H9 (cell line): Measurements from ENCODE around the gene EED. TPM values are rescaled to one million over a fixed set of nuclear protein-coding genes. Genes with fewer than 3 reads are reported as not detected.

Experiments
- DNase-seq: peaks from one replicate; pipeline ENCODE4 v3.0.0-alpha.2; 2017
- H2AFZ ChIP-seq: one replicate; pipeline ENCODE4 v1.6.1; 2013; ENCODE audit warnings: mild to moderate bottlenecking, low read length, control low read depth, moderate library complexity
- H2AK5ac ChIP-seq: 2 replicates; pipeline ENCODE4 v1.6.1; 2013; ENCODE audit warnings: low read length, control low read depth, mixed read lengths; ENCODE audit not compliant: insufficient read length
- H2BK120ac ChIP-seq: one replicate; pipeline ENCODE4 v1.6.1; 2013; ENCODE audit warnings: low read depth, mild to moderate bottlenecking, low read length, control low read depth, inconsistent platforms; ENCODE audit not compliant: poor library complexity, severe bottlenecking
- H2BK12ac ChIP-seq: 2 replicates; pipeline ENCODE4 v1.6.1; 2013; ENCODE audit warnings: low read length, control low read depth, mixed read lengths, low read depth; ENCODE audit not compliant: insufficient read length
- H2BK15ac ChIP-seq: 2 replicates; pipeline ENCODE4 v1.6.1; 2013; ENCODE audit warnings: low read depth, low read length, control low read depth
- H2BK20ac ChIP-seq: one replicate; pipeline ENCODE4 v1.6.1; 2013; ENCODE audit warnings: low read depth, mild to moderate bottlenecking, low read length, control low read depth, inconsistent platforms; ENCODE audit not compliant: poor library complexity, severe bottlenecking
- H2BK5ac ChIP-seq: 2 replicates; pipeline ENCODE4 v1.6.1; 2013; ENCODE audit warnings: low read length, control low read depth, mixed read lengths; ENCODE audit not compliant: insufficient read length
- H3K14ac ChIP-seq: 2 replicates; pipeline ENCODE4 v1.6.1; 2013; ENCODE audit warnings: low read length, control low read depth; ENCODE audit not compliant: insufficient read depth
- H3K18ac ChIP-seq: 2 replicates; pipeline ENCODE4 v1.6.1; 2013; ENCODE audit warnings: low read depth, mild to moderate bottlenecking, mixed read lengths, low read length, control low read depth; ENCODE audit not compliant: insufficient read length
- H3K23ac ChIP-seq: 2 replicates; pipeline ENCODE4 v1.6.1; 2013; ENCODE audit warnings: low read length, control low read depth, mixed read lengths, low read depth; ENCODE audit not compliant: insufficient read length
- H3K23me2 ChIP-seq: 2 replicates; pipeline ENCODE4 v1.6.1; 2013; ENCODE audit warnings: low read depth, mild to moderate bottlenecking, mixed read lengths, low read length, control low read depth; ENCODE audit not compliant: insufficient read length, poor library complexity, severe bottlenecking
- H3K27ac ChIP-seq: 2 replicates; pipeline ENCODE4 v1.5.1; 2013; ENCODE audit warnings: low read length, control low read depth, mixed read lengths, low read depth; ENCODE audit not compliant: insufficient read length
- H3K27me3 ChIP-seq: 2 replicates; pipeline ENCODE4 v1.6.1; 2013; ENCODE audit warnings: low read length, control low read depth, inconsistent platforms; ENCODE audit not compliant: insufficient read depth
- H3K4ac ChIP-seq: 2 replicates; pipeline ENCODE4 v1.6.1; 2013; ENCODE audit warnings: low read depth, mild to moderate bottlenecking, control low read depth, inconsistent platforms, low read length, moderate library complexity
- H3K4me1 ChIP-seq: 2 replicates; pipeline ENCODE4 v1.6.1; 2013; ENCODE audit warnings: low read length, control low read depth, inconsistent platforms; ENCODE audit not compliant: insufficient read depth
- H3K4me2 ChIP-seq: 2 replicates; pipeline ENCODE4 v1.6.1; 2013; ENCODE audit warnings: low read length, control low read depth, mixed read lengths; ENCODE audit not compliant: insufficient read length, insufficient read depth
- H3K56ac ChIP-seq: 2 replicates; pipeline ENCODE4 v1.6.1; 2013; ENCODE audit warnings: low read depth, mild to moderate bottlenecking, mixed read lengths, low read length, control low read depth; ENCODE audit not compliant: insufficient read length
- H3K79me1 ChIP-seq: 2 replicates; pipeline ENCODE4 v1.6.1; 2013; ENCODE audit warnings: low read depth, mild to moderate bottlenecking, moderate library complexity, low read length, control low read depth, inconsistent platforms; ENCODE audit not compliant: insufficient read depth, poor library complexity, severe bottlenecking
- H3K79me2 ChIP-seq: 2 replicates; pipeline ENCODE4 v1.6.1; 2013; ENCODE audit warnings: low read length, control low read depth, inconsistent platforms; ENCODE audit not compliant: insufficient read depth
- H3K9ac ChIP-seq: 2 replicates; pipeline ENCODE4 v1.6.1; 2013; ENCODE audit warnings: low read length, control low read depth, mixed read lengths; ENCODE audit not compliant: insufficient read length; ENCODE audit errors: extremely low read depth
- H3K9me3 ChIP-seq: one replicate; pipeline ENCODE4 v1.6.1; 2013; ENCODE audit warnings: low read depth, low read length, inconsistent platforms; ENCODE audit not compliant: control insufficient read depth
- H3T11ph ChIP-seq: one replicate; pipeline ENCODE4 v1.6.1; 2013; ENCODE audit warnings: mild to moderate bottlenecking, low read length, control low read depth, inconsistent platforms
- H4K20me1 ChIP-seq: one replicate; pipeline ENCODE4 v1.6.1; 2013; ENCODE audit not compliant: control insufficient read depth, insufficient read length, insufficient read depth
- H4K5ac ChIP-seq: 2 replicates; pipeline ENCODE4 v1.6.1; 2013; ENCODE audit warnings: low read depth, mild to moderate bottlenecking, mixed read lengths, low read length, control low read depth; ENCODE audit not compliant: insufficient read length
- H4K8ac ChIP-seq: replicated peaks from 2 replicates; pipeline ENCODE4 v1.6.1; 2013; ENCODE audit warnings: low read length, control low read depth, mixed read lengths, low read depth; ENCODE audit not compliant: insufficient read length
- H4K91ac ChIP-seq: 2 replicates; pipeline ENCODE4 v1.6.1; 2013; ENCODE audit warnings: low read depth, mild to moderate bottlenecking, moderate library complexity, mixed read lengths, low read length, control low read depth; ENCODE audit not compliant: insufficient read length
- H3K27ac Mint-ChIP-seq, 3 experiments: 2 replicates in 2 of 3; 3 replicates in 1 of 3; pipeline ENCODE4 v1.8.0; 2020 to 2021; ENCODE audit warnings: mixed read lengths in 3 of 3, mild to moderate bottlenecking in 1 of 3, moderate library complexity in 1 of 3
- H3K27me3 Mint-ChIP-seq: 2 replicates; pipeline ENCODE4 v1.8.0; 2021; ENCODE audit warnings: low read depth, mild to moderate bottlenecking, moderate library complexity, mixed read lengths
- H3K36me3 Mint-ChIP-seq, 3 experiments: 2 replicates in 2 of 3; 3 replicates in 1 of 3; pipeline ENCODE4 v1.8.0; 2020 to 2021; ENCODE audit warnings: low read depth in 3 of 3, mixed read lengths in 3 of 3; ENCODE audit not compliant: insufficient read depth in 1 of 3
- H3K4me1 Mint-ChIP-seq, 2 experiments: 2 replicates each; pipeline ENCODE4 v1.8.0; 2020; ENCODE audit warnings: mixed read lengths in 2 of 2
- H3K4me3 Mint-ChIP-seq, 2 experiments: 2 replicates in 1 of 2; 3 replicates in 1 of 2; pipeline ENCODE4 v1.8.0; 2020 to 2021; ENCODE audit warnings: mild to moderate bottlenecking in 2 of 2, mixed read lengths in 2 of 2, moderate library complexity in 1 of 2
- H3K9me3 Mint-ChIP-seq, 2 experiments: 2 replicates in 1 of 2; 3 replicates in 1 of 2; pipeline ENCODE4 v1.8.0; 2020; ENCODE audit warnings: mild to moderate bottlenecking in 2 of 2, mixed read lengths in 2 of 2, moderate library complexity in 1 of 2
- WGBS: extraction: QIAGEN DNeasy Blood & Tissue Kit; methylation state at CpG from one replicate; pipeline ENCODE4 v1.1.7; 2013; ENCODE audit warnings: missing lambda C conversion rate, low lambda C conversion rate, mixed read lengths; ENCODE audit not compliant: insufficient read length; ENCODE audit errors: extremely low coverage; 5-methylcytosine and 5-hydroxymethylcytosine counted together
- total RNA-seq: library from RNA; stranded (reverse); gene quantifications from 2 replicates; pipeline ENCODE4 v1.2.1, GENCODE V29; 2021
- TF ChIP-seq, protein P1 (sequence below): fragments of 200-600 bp; sonication (generic); conservative IDR thresholded peaks from 3 replicates; pipeline ENCODE4 v1.8.0; 2021; ENCODE audit warnings: antibody characterized with exemption, mild to moderate bottlenecking

Gene EED
- total RNA-seq, 1 experiment from 2014 or later, result 34.1 TPM

DNA sequence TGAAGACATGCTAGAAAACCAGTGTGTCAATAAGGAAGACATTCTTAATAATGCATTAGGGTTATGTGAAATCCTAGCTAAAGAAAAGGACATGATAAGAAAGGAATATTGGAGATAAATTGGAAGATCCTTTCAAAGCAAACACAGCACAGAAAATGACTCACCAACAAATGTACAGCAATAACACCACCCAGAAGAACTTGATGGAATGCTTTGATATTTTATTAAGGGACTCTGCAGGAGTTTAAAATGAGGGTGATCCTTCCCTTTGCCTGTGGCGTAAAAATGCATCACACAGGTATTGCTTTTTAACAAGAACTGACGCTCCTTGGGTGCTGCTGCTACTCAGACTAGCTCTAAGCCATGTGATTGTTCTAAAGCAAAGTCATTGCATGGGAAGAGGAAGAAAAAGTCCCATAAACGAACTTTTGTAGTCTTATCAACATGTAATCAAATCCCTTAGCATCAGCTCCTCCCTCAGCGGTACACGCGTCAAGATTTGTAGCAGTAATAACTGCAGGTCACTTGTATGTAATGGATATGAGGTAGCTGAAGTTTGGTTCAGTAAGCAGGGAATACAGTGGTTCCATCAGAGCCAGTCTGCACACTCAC lies 48.4 kb upstream of the EED start:
- Mint-ChIP-seq H3K9me3 (no peaks in the 10 kb centered on the region; a peak in 1 of 5 replicates), H3K4me1 (peaks cover 3 to 5% of the 10 kb centered on the region in 2 experiments; a peak in 3 of 4 replicates), H3K36me3 (no peaks in the 10 kb centered on the region), H3K4me3 (no peak overlapping the region), H3K27me3 (peaks cover 19% of the 10 kb centered on the region), H3K27ac (no peak overlapping the region)
- no peak overlapping the region for H3K27ac ChIP-seq
- no peak overlapping the region for H3K9ac ChIP-seq
- no peak overlapping the region for H2BK12ac ChIP-seq
- no peak overlapping the region for H2AK5ac ChIP-seq
- H4K91ac ChIP-seq, result no peak overlapping the region
- H2BK5ac ChIP-seq, result no peak overlapping the region
- H2BK15ac ChIP-seq, result no peak overlapping the region
- no peak overlapping the region for H3T11ph ChIP-seq
- no peak overlapping the region for H3K18ac ChIP-seq
- no peaks in the 10 kb centered on the region for H3K23me2 ChIP-seq
- H4K5ac ChIP-seq, result no peak overlapping the region
- no peak overlapping the region for H2BK20ac ChIP-seq
- H3K4me2 ChIP-seq, result no peak overlapping the region
- H3K79me1 ChIP-seq, result no peaks in the 10 kb centered on the region
- WGBS, result no CpG with 5 or more reads among the region's 6 CpGs
- no peak overlapping the region for H3K56ac ChIP-seq
- H3K27me3 ChIP-seq, result no peaks in the 10 kb centered on the region
- DNase-seq, result no peak
- no peaks in the 10 kb centered on the region for H3K9me3 ChIP-seq
- TF ChIP-seq, protein P1, sequence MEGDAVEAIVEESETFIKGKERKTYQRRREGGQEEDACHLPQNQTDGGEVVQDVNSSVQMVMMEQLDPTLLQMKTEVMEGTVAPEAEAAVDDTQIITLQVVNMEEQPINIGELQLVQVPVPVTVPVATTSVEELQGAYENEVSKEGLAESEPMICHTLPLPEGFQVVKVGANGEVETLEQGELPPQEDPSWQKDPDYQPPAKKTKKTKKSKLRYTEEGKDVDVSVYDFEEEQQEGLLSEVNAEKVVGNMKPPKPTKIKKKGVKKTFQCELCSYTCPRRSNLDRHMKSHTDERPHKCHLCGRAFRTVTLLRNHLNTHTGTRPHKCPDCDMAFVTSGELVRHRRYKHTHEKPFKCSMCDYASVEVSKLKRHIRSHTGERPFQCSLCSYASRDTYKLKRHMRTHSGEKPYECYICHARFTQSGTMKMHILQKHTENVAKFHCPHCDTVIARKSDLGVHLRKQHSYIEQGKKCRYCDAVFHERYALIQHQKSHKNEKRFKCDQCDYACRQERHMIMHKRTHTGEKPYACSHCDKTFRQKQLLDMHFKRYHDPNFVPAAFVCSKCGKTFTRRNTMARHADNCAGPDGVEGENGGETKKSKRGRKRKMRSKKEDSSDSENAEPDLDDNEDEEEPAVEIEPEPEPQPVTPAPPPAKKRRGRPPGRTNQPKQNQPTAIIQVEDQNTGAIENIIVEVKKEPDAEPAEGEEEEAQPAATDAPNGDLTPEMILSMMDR, result no peak
- no peak overlapping the region for H2AFZ ChIP-seq
- H3K23ac ChIP-seq, result no peak overlapping the region
- no peak overlapping the region for H4K8ac ChIP-seq
- no peaks in the 10 kb centered on the region for H3K4me1 ChIP-seq
- no peak overlapping the region for H3K4ac ChIP-seq
- no peak overlapping the region for H2BK120ac ChIP-seq
- no peak overlapping the region for H3K14ac ChIP-seq
- no peaks in the 10 kb centered on the region for H3K79me2 ChIP-seq
- no peaks in the 10 kb centered on the region for H4K20me1 ChIP-seq
